Esophagus muscularis mucosa (tissue), 3 donors: Measurements from ENCODE around the gene RGS3.

Source experiments
- POLR2AphosphoS5 ChIP-seq, 2 donors: sonication (generic); formaldehyde crosslinking; IDR thresholded peaks; one replicate each; pipeline ENCODE4 v1.6.1; 2017; ENCODE audit warnings: antibody characterized with exemption in 2 of 2
- TF ChIP-seq, protein P1 (sequence below), 3 experiments: fragments of 200-600 bp in 2 of 3; fragments of 450-650 bp in 1 of 3; sonication (generic) in 2 of 3; IDR thresholded peaks; one replicate each; pipeline ENCODE4 v1.5.1; 2017 to 2019; ENCODE audit warnings: antibody characterized with exemption in 3 of 3, mild to moderate bottlenecking in 2 of 3, moderate library complexity in 1 of 3

GRCh38 chr9:113623851-113624485, 160.4 kb downstream of the RGS3 start:
- TF ChIP-seq POLR2AphosphoS5 (IDR thresholded peaks at IDR 0.05) = no peak
- TF ChIP-seq, protein P1, sequence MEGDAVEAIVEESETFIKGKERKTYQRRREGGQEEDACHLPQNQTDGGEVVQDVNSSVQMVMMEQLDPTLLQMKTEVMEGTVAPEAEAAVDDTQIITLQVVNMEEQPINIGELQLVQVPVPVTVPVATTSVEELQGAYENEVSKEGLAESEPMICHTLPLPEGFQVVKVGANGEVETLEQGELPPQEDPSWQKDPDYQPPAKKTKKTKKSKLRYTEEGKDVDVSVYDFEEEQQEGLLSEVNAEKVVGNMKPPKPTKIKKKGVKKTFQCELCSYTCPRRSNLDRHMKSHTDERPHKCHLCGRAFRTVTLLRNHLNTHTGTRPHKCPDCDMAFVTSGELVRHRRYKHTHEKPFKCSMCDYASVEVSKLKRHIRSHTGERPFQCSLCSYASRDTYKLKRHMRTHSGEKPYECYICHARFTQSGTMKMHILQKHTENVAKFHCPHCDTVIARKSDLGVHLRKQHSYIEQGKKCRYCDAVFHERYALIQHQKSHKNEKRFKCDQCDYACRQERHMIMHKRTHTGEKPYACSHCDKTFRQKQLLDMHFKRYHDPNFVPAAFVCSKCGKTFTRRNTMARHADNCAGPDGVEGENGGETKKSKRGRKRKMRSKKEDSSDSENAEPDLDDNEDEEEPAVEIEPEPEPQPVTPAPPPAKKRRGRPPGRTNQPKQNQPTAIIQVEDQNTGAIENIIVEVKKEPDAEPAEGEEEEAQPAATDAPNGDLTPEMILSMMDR (IDR thresholded peaks at IDR 0.05) = no peak
